ENCODE data around the gene TNIK. TPM values are rescaled to one million over a fixed set of nuclear protein-coding genes. Genes with fewer than 3 reads are reported as not detected.

The TNIK gene
- total RNA-seq, 1 experiment from 2014 or later = 0.69 TPM

DNA sequence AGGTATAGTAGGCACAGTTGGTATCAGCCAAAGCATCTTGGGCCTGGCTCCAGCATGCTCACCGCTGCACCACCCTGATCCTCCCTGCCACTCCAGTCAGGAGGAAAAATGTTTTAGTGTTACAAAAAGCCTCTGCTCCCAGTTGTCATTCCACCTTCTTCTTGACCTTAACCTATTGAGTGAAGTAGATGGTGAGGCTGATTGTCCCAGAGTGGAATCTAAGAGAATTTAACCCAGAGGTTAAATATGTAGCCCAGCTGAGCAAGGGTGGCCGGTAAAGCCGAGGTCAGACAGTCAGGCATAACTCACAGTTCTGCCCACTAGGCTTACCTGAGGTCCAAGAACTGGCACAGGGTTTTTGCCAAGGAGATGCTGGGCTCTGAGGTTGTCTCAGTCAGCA is 30.7 kb upstream of the TNIK start:
- BruUV-seq (replicated peaks) = no TSS peak
- Histone ChIP-seq H3K36me3 (ENCODE audit: insufficient read depth, low read length, poor library complexity, severe bottlenecking) (no peaks in the 10 kb centered on the region), H3K27me3 (replicated peaks; ENCODE audit: insufficient read depth, low read depth, low read length, poor library complexity) (no peaks in the 10 kb centered on the region), H3K4me1 (ENCODE audit: insufficient read depth, low read length, poor library complexity, severe bottlenecking) (no peaks in the 10 kb centered on the region), H3K9me3 (ENCODE audit: low read depth, low read length, poor library complexity, severe bottlenecking) (no peaks in the 10 kb centered on the region), H3K27ac (ENCODE audit: low read depth, low read length, poor library complexity, severe bottlenecking) (no peak overlapping the region), H3K4me3 (ENCODE audit: low read depth, low read length, poor library complexity, severe bottlenecking) (no peak overlapping the region)
- CTCF ChIA-PET = interaction anchor here (0.6 kb wide), 1 partner anchor 1682 kb away, joined by 6 read pairs; no protein-coding TSS in a partner anchor
- POLR2A ChIA-PET (ENCODE audit: low non-redundant PET) = no interaction called here
- intact Hi-C loops (cut with micrococcal nuclease; ENCODE audit: unreplicated experiment) = no loop called here
- DNase-seq (ENCODE audit: low spot score) = no peak
- TF ChIP-seq, protein P1, sequence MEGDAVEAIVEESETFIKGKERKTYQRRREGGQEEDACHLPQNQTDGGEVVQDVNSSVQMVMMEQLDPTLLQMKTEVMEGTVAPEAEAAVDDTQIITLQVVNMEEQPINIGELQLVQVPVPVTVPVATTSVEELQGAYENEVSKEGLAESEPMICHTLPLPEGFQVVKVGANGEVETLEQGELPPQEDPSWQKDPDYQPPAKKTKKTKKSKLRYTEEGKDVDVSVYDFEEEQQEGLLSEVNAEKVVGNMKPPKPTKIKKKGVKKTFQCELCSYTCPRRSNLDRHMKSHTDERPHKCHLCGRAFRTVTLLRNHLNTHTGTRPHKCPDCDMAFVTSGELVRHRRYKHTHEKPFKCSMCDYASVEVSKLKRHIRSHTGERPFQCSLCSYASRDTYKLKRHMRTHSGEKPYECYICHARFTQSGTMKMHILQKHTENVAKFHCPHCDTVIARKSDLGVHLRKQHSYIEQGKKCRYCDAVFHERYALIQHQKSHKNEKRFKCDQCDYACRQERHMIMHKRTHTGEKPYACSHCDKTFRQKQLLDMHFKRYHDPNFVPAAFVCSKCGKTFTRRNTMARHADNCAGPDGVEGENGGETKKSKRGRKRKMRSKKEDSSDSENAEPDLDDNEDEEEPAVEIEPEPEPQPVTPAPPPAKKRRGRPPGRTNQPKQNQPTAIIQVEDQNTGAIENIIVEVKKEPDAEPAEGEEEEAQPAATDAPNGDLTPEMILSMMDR (conservative IDR thresholded peaks at IDR 0.05; ENCODE audit: low read depth, low read length) = no peak
- TF ChIP-seq EZH2 (IDR thresholded peaks at IDR 0.05; ENCODE audit: borderline replicate concordance, low read depth, low read length, poor library complexity, severe bottlenecking) = no peak

DNA sequence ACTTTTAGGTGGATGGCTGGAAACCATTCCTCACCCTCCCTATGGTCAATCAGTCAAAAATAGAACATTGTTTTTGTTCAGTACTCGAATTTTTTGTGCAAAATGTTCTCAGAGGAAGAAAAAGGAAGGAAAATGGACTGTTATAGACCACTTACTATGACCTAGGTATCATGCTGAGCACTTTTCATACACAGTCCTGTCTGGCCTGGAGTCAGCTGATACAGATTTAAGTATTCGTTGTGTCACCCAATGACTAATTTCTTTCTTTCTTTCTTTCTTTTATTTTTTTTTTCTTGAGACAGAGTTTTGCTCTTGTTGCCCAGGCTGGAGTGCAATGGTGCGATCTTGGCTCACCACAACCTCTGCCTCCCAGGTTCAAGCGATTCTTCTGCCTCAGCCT is 29.1 kb upstream of the TNIK start:
- CTCF ChIA-PET = no interaction called here
- Histone ChIP-seq H3K36me3 (ENCODE audit: insufficient read depth, low read length, poor library complexity, severe bottlenecking) (no peaks in the 10 kb centered on the region), H3K4me1 (ENCODE audit: insufficient read depth, low read length, poor library complexity, severe bottlenecking) (no peaks in the 10 kb centered on the region), H3K27me3 (replicated peaks; ENCODE audit: insufficient read depth, low read depth, low read length, poor library complexity) (no peaks in the 10 kb centered on the region), H3K9me3 (ENCODE audit: low read depth, low read length, poor library complexity, severe bottlenecking) (no peaks in the 10 kb centered on the region), H3K27ac (ENCODE audit: low read depth, low read length, poor library complexity, severe bottlenecking) (no peak overlapping the region), H3K4me3 (ENCODE audit: low read depth, low read length, poor library complexity, severe bottlenecking) (no peak overlapping the region)
- POLR2A ChIA-PET (ENCODE audit: low non-redundant PET) = no interaction called here
- TF ChIP-seq, protein P1 (conservative IDR thresholded peaks at IDR 0.05; ENCODE audit: low read depth, low read length) = no peak
- TF ChIP-seq EZH2 (IDR thresholded peaks at IDR 0.05; ENCODE audit: borderline replicate concordance, low read depth, low read length, poor library complexity, severe bottlenecking) = no peak
- DNase-seq (ENCODE audit: low spot score) = no peak
- BruUV-seq (replicated peaks) = no TSS peak
- intact Hi-C loops (cut with micrococcal nuclease; ENCODE audit: unreplicated experiment) = no loop called here

DNA sequence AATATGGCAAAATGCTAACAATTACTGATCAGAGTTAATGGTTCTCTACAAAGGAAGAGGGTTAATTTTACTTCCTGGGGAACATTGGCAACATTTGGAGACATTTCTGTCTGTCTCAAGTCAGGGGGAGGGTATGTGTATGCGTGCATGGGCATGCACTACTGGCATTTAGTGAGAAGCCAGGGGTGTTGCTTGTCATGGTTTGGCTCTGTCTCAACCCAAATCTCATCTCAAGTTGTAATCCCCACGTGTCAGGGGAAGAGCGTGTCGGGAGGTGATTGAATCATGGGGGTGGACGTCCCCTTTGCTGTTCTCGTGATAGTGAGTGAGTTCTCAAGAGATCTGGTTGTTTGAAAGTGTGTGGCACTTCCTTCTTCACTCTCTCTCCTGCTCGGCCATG is 28.3 kb upstream of the TNIK start:
- CTCF ChIA-PET = no interaction called here
- H3K9me3 ChIP-seq (ENCODE audit: low read depth, low read length, poor library complexity, severe bottlenecking) = no peaks in the 10 kb centered on the region
- intact Hi-C loops (cut with micrococcal nuclease; ENCODE audit: unreplicated experiment) = no loop called here

More for the DNA sequence above, 28.3 kb upstream of the TNIK start:
- Histone ChIP-seq H3K4me3 (ENCODE audit: low read depth, low read length, poor library complexity, severe bottlenecking) (no peak overlapping the region), H3K4me1 (ENCODE audit: insufficient read depth, low read length, poor library complexity, severe bottlenecking) (no peaks in the 10 kb centered on the region), H3K36me3 (ENCODE audit: insufficient read depth, low read length, poor library complexity, severe bottlenecking) (no peaks in the 10 kb centered on the region), H3K27ac (ENCODE audit: low read depth, low read length, poor library complexity, severe bottlenecking) (no peak overlapping the region), H3K27me3 (replicated peaks; ENCODE audit: insufficient read depth, low read depth, low read length, poor library complexity) (no peaks in the 10 kb centered on the region)
- TF ChIP-seq, protein P1 (conservative IDR thresholded peaks at IDR 0.05; ENCODE audit: low read depth, low read length) = no peak
- TF ChIP-seq EZH2 (IDR thresholded peaks at IDR 0.05; ENCODE audit: borderline replicate concordance, low read depth, low read length, poor library complexity, severe bottlenecking) = no peak
- POLR2A ChIA-PET (ENCODE audit: low non-redundant PET) = no interaction called here
- DNase-seq (ENCODE audit: low spot score) = no peak
- BruUV-seq (replicated peaks) = no TSS peak

Data from A673 (cell line).